ENCODE data around the gene SAA1.

Gene SAA1

GRCh38 chr11:18265949-18266348 lies at the start of gene SAA1:
TSS of gene SAA1 (plus strand) at chr11:18266264. CDS start at chr11:18266888, 624 bp downstream.
- H3K4me3 ChIP-seq (replicated peaks; ENCODE audit: low read depth, low read length): no peak within 1 kb of the TSS
- DNase-seq (ENCODE audit: extremely low read depth, low read depth): no peak
- TF ChIP-seq, protein P1, sequence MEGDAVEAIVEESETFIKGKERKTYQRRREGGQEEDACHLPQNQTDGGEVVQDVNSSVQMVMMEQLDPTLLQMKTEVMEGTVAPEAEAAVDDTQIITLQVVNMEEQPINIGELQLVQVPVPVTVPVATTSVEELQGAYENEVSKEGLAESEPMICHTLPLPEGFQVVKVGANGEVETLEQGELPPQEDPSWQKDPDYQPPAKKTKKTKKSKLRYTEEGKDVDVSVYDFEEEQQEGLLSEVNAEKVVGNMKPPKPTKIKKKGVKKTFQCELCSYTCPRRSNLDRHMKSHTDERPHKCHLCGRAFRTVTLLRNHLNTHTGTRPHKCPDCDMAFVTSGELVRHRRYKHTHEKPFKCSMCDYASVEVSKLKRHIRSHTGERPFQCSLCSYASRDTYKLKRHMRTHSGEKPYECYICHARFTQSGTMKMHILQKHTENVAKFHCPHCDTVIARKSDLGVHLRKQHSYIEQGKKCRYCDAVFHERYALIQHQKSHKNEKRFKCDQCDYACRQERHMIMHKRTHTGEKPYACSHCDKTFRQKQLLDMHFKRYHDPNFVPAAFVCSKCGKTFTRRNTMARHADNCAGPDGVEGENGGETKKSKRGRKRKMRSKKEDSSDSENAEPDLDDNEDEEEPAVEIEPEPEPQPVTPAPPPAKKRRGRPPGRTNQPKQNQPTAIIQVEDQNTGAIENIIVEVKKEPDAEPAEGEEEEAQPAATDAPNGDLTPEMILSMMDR (IDR thresholded peaks at IDR 0.05; ENCODE audit: low read depth, low read length, missing control alignments): no peak

GRCh38 chr11:18221274-18221876 lies 44.7 kb upstream of the SAA1 start:
- TF ChIP-seq, protein P1 (IDR thresholded peaks at IDR 0.05; ENCODE audit: low read depth, low read length, missing control alignments): no peak
- DNase-seq (ENCODE audit: extremely low read depth, low read depth): no peak
- H3K4me3 ChIP-seq (replicated peaks; ENCODE audit: low read depth, low read length): no peak overlapping the region

- no peak for DNase-seq (ENCODE audit: extremely low read depth, low read depth)
- TF ChIP-seq, protein P1 (IDR thresholded peaks at IDR 0.05; ENCODE audit: low read depth, low read length, missing control alignments): no peak
These were observed 43.1 kb upstream of the SAA1 start for GRCh38 chr11:18222814-18223421.

DNA sequence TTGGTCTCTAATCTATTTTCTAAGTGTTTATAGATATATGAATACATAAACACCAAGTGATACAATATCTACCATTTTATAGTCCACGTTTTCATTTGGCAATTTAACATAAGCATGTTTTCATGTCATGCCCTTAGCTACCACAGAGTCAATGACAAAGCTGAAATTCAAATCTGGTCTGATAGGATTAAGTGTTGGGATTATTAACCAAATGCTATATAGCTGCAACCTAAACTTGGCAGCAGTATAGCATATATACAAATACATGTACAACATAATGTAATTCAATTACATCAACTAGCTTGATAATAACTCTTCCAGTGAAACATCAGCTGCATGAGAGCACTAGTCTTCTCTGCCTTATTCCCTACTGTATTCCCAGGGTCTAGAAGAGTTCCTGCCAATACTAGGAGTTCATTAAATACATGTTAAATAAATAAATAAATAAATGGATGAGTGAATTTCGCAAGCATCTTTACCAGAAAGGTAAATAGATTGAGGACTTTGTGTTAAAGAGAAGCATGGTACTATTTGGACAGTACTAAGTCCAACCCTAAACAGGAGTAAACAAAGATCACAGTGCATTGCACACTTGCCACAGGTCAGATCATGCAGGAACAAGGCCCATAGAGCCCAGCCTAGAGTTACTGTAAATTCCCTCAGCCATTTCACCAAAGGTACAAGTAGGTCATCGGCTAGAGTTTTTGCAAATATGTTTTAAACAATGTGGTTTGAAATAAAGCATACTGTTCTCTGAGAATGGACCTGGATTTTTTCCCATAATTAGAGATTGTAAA lies 42.3 kb upstream of the SAA1 start:
- no peak for DNase-seq (ENCODE audit: extremely low read depth, low read depth)
- no peak overlapping the region for H3K4me3 ChIP-seq (replicated peaks; ENCODE audit: low read depth, low read length)
- TF ChIP-seq, protein P1 (IDR thresholded peaks at IDR 0.05; ENCODE audit: low read depth, low read length, missing control alignments): no peak

More at GRCh38 chr11:18222814-18223421, 43.1 kb upstream of the SAA1 start:
- H3K4me3 ChIP-seq (replicated peaks; ENCODE audit: low read depth, low read length): no peak overlapping the region

DNA sequence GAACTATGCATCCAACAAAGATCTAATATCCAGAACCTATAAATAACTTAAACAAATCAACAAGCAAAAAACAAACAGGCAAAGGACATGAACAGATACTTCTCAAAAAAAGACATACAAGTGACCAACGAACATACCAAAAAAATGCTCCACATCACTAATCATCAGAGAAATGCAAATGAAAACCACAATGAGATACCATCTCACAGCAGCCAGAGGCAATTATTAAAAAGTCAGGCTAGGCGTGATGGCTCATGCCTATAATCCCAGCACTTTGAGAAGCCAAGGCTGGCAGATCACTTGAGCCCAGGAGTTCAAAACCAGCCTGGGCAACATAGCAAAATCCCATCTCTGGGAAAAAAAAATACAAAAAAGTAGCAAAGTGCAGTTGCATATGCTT lies 40.2 kb upstream of the SAA1 start:
- DNase-seq (ENCODE audit: extremely low read depth, low read depth): no peak
- H3K4me3 ChIP-seq (replicated peaks; ENCODE audit: low read depth, low read length): no peak overlapping the region

DNA sequence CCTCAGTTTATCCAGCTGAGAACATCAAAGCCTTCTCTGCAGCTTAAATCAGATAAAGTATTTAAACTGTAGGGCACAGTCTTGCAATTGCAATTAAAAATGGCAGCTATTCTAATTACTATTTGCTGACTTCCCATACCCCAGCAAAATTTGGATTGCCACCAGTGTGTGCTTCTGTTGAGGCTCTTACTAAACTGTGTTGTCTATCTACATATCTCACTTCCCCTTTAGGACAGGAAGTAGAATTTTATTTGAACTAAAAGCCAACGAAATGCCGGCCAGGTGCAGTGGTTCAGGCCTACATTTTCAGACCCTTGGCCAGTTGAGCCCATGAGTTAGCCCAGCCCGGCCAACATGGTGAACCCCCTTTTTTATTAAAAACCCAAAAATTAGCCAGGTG lies 36.6 kb upstream of the SAA1 start:
- TF ChIP-seq, protein P1 (IDR thresholded peaks at IDR 0.05; ENCODE audit: low read depth, low read length, missing control alignments): no peak
- no peak for DNase-seq (ENCODE audit: extremely low read depth, low read depth)
- no peak overlapping the region for H3K4me3 ChIP-seq (replicated peaks; ENCODE audit: low read depth, low read length)

More for the DNA sequence above, 40.2 kb upstream of the SAA1 start:
- TF ChIP-seq, protein P1 (IDR thresholded peaks at IDR 0.05; ENCODE audit: low read depth, low read length, missing control alignments): no peak

Measured in HFF-Myc (cell line).